Measurements from ENCODE around the gene MREG. TPM values are rescaled to one million over a fixed set of nuclear protein-coding genes. Genes with fewer than 3 reads are reported as not detected.

MREG gene
- total and polyA plus RNA-seq, 9 of the 15 experiments (the other 6 are each of a cell fraction or from before 2014, with no cell fraction given): 0.77 to 3.8 (median 2.3) TPM

GRCh38 chr2:215911301-215912085 lies 101.9 kb downstream of the MREG start:
- CTCF ChIA-PET (ENCODE audit: low intra/inter-chr PET ratio): no interaction called here

More at GRCh38 chr2:215911301-215912085, 101.9 kb downstream of the MREG start:
- intact Hi-C loops (cut with micrococcal nuclease): loop anchor here (10.0 kb wide), 1 partner anchor 117 kb away; no protein-coding TSS in a partner anchor
- WGBS (ENCODE audit: insufficient coverage, low coverage, missing lambda C conversion rate): 40% methylated on average over 8 of the region's 8 CpGs
- no peak overlapping the region for H3K27ac ChIP-seq (ENCODE audit: extremely low read depth, low read depth, low read length)
- no peak for DNase-seq (ENCODE audit: extremely low read depth in 1 of 4, low spot score in 3 of 4)
- H3K4me3 ChIP-seq: no peak overlapping the region
- H3K4me1 ChIP-seq (replicated peaks in 1 of 2; ENCODE audit: control insufficient read depth in 2 of 2, insufficient read depth in 2 of 2, low read length in 2 of 2): no peaks in the 10 kb centered on the region; a peak in 1 of 5 replicates
- in situ Hi-C loops (cut with MboI): loop anchor here (10.0 kb wide), 1 partner anchor 457 kb away; no protein-coding TSS in a partner anchor
- ATAC-seq: no peak
- no peaks in the 10 kb centered on the region for H3K9me1 ChIP-seq (ENCODE audit: control insufficient read depth, insufficient read depth, low read length)
- TF ChIP-seq, protein P1, sequence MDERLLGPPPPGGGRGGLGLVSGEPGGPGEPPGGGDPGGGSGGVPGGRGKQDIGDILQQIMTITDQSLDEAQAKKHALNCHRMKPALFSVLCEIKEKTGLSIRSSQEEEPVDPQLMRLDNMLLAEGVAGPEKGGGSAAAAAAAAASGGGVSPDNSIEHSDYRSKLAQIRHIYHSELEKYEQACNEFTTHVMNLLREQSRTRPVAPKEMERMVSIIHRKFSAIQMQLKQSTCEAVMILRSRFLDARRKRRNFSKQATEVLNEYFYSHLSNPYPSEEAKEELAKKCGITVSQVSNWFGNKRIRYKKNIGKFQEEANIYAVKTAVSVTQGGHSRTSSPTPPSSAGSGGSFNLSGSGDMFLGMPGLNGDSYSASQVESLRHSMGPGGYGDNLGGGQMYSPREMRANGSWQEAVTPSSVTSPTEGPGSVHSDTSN (CRISPR knock-in tag; IDR thresholded peaks at IDR 0.05; ENCODE audit: low read depth): no peak
- TF ChIP-seq, protein P1 (tag; conservative IDR thresholded peaks at IDR 0.05; ENCODE audit: low read depth): 0 out of 2 replicates have a peak, but pooled peaks have one; percentile 25
- no peak for TF ChIP-seq TRIM24 (IDR thresholded peaks at IDR 0.05)
- H3K36me3 ChIP-seq (ENCODE audit: control insufficient read depth, insufficient read depth, low read length): no peaks in the 10 kb centered on the region
- H3K4me2 ChIP-seq (ENCODE audit: insufficient read depth, low read length): no peak overlapping the region
- no TSS peak for BruUV-seq (replicated peaks)
- H3K9me3 ChIP-seq (replicated peaks; ENCODE audit: control insufficient read depth, insufficient read depth, low read depth, low read length): no peaks in the 10 kb centered on the region
- H4K20me1 ChIP-seq (replicated peaks; ENCODE audit: control insufficient read depth, insufficient read depth, low read length): no peaks in the 10 kb centered on the region
- no peaks in the 10 kb centered on the region for H3K27me3 ChIP-seq (ENCODE audit: control insufficient read depth in 2 of 2, insufficient read depth in 2 of 2, low read length in 2 of 2)
- POLR2A ChIA-PET: interaction anchor here (1.4 kb wide), 1 partner anchor 10 kb away, joined by 3 read pairs; no protein-coding TSS in a partner anchor
- no peak overlapping the region for H3K9ac ChIP-seq (ENCODE audit: insufficient read depth in 1 of 2, low read depth in 2 of 2, low read length in 2 of 2)
- no peaks in the 10 kb centered on the region for H3K79me2 ChIP-seq (ENCODE audit: control insufficient read depth, insufficient read depth, low read length)
- no peak for FAIRE-seq
- H2AFZ ChIP-seq (ENCODE audit: low read depth, low read length): no peak overlapping the region

Measured in K562 (cell line).